ENCODE measurements around the gene HJURP.

DNA sequence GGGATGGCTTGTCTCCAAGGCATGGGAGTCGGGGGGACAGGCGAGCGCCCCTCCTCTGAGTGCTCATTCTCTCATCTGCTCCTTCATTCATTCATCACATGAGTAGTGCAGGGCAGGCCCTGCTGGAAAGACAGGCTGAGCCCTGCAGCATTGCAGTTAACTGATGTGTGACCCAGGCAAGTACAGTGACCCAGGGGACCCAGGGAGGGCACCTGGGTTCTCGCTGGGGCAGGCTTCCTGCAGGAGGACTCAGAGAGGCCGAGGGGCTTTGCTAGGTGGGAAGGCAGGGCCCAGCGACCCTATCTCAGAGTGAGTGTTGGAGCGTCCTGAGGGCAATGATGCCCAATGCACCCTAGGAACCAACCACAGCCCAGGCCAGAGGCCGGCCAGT lies 30.6 kb downstream of the HJURP start:
- TF ChIP-seq KHSRP (IDR thresholded peaks at IDR 0.05), result no peak
- no peak for TF ChIP-seq ZNF232 (CRISPR knock-in tag; IDR thresholded peaks at IDR 0.05)
- TF ChIP-seq ZNF384 (IDR thresholded peaks at IDR 0.05; ENCODE audit: low read depth, low read length), result no peak
- TF ChIP-seq, protein P1, sequence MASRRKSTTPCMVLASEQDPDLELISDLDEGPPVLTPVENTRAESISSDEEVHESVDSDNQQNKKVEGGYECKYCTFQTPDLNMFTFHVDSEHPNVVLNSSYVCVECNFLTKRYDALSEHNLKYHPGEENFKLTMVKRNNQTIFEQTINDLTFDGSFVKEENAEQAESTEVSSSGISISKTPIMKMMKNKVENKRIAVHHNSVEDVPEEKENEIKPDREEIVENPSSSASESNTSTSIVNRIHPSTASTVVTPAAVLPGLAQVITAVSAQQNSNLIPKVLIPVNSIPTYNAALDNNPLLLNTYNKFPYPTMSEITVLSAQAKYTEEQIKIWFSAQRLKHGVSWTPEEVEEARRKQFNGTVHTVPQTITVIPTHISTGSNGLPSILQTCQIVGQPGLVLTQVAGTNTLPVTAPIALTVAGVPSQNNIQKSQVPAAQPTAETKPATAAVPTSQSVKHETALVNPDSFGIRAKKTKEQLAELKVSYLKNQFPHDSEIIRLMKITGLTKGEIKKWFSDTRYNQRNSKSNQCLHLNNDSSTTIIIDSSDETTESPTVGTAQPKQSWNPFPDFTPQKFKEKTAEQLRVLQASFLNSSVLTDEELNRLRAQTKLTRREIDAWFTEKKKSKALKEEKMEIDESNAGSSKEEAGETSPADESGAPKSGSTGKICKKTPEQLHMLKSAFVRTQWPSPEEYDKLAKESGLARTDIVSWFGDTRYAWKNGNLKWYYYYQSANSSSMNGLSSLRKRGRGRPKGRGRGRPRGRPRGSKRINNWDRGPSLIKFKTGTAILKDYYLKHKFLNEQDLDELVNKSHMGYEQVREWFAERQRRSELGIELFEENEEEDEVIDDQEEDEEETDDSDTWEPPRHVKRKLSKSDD (conservative IDR thresholded peaks at IDR 0.05; ENCODE audit: low read length), result no peak
- no peak for TF ChIP-seq BRD4 (IDR thresholded peaks at IDR 0.05)
- TF ChIP-seq, protein P2, sequence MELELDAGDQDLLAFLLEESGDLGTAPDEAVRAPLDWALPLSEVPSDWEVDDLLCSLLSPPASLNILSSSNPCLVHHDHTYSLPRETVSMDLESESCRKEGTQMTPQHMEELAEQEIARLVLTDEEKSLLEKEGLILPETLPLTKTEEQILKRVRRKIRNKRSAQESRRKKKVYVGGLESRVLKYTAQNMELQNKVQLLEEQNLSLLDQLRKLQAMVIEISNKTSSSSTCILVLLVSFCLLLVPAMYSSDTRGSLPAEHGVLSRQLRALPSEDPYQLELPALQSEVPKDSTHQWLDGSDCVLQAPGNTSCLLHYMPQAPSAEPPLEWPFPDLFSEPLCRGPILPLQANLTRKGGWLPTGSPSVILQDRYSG (tag; conservative IDR thresholded peaks at IDR 0.05; ENCODE audit: low read depth), result no peak
- no peak for TF ChIP-seq CBFB (CRISPR knock-in tag; IDR thresholded peaks at IDR 0.05)
- no peak for TF ChIP-seq ZNF311 (CRISPR knock-in tag; IDR thresholded peaks at IDR 0.05)
- TF ChIP-seq FOXP1 (CRISPR knock-in tag; IDR thresholded peaks at IDR 0.05), result no peak
- no peak for TF ChIP-seq ZBTB17 (CRISPR knock-in tag; IDR thresholded peaks at IDR 0.05)
- no peak for TF ChIP-seq JUN (IDR thresholded peaks at IDR 0.05; ENCODE audit: borderline replicate concordance, low read depth, low read length)
- TF ChIP-seq JUN (CRISPR knock-in tag; IDR thresholded peaks at IDR 0.05; ENCODE audit: borderline replicate concordance), result no peak
- TF ChIP-seq RBM15 (IDR thresholded peaks at IDR 0.05; ENCODE audit: insufficient read depth, low read length), result no peak
- TF ChIP-seq, protein P3, sequence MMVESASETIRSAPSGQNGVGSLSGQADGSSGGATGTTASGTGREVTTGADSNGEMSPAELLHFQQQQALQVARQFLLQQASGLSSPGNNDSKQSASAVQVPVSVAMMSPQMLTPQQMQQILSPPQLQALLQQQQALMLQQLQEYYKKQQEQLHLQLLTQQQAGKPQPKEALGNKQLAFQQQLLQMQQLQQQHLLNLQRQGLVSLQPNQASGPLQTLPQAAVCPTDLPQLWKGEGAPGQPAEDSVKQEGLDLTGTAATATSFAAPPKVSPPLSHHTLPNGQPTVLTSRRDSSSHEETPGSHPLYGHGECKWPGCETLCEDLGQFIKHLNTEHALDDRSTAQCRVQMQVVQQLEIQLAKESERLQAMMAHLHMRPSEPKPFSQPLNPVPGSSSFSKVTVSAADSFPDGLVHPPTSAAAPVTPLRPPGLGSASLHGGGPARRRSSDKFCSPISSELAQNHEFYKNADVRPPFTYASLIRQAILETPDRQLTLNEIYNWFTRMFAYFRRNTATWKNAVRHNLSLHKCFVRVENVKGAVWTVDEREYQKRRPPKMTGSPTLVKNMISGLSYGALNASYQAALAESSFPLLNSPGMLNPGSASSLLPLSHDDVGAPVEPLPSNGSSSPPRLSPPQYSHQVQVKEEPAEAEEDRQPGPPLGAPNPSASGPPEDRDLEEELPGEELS (CRISPR knock-in tag; IDR thresholded peaks at IDR 0.05; ENCODE audit: borderline replicate concordance), result no peak

Measured in K562 (cell line).